Pulmonary artery endothelial cell (primary cell): ENCODE measurements around the gene ANAPC15. TPM values are rescaled to one million over a fixed set of nuclear protein-coding genes. Genes with fewer than 3 reads are reported as not detected.

Source experiments
- total RNA-seq: library from RNA; depleted of rRNA; stranded (reverse); fragments of >200 nt; gene quantifications from 2 replicates; pipeline ENCODE4 v1.2.3, GENCODE V29; 2014

ANAPC15 gene
- total RNA-seq, 1 donor from 2014 or later = 26.3 TPM

Other genes with a start within 250 kb of the ANAPC15 start
- not detected in 2 replicates for gene DEFB131B, start 234.2 kb downstream of the ANAPC15 start, total RNA-seq
- 8.3 and 9.2 TPM in 2 replicates for gene XNDC1N, start 184.1 kb downstream of the ANAPC15 start, total RNA-seq
- 86.8 and 101 TPM in 2 replicates for gene RNF121, start 183.6 kb downstream of the ANAPC15 start, total RNA-seq
- 6.1 and 8.4 TPM in 2 replicates for gene IL18BP, start 113.8 kb downstream of the ANAPC15 start, total RNA-seq
- gene NUMA1, start 32.2 kb downstream of the ANAPC15 start, total RNA-seq = 130 and 140 TPM in 2 replicates
- 2.6 and 3.5 TPM in 2 replicates for gene LRRC51, start 31.8 kb downstream of the ANAPC15 start, total RNA-seq
- 110 and 113 TPM in 2 replicates for gene LAMTOR1, start 9.4 kb downstream of the ANAPC15 start, total RNA-seq
- not detected in 2 replicates for gene TOMT, start 6.8 kb downstream of the ANAPC15 start, total RNA-seq
- not detected in 2 replicates for gene FOLR3, start 23.0 kb upstream of the ANAPC15 start, total RNA-seq
- gene FOLR1, start 79.4 kb upstream of the ANAPC15 start, total RNA-seq = not detected in 2 replicates
- gene FOLR2, start 104.1 kb upstream of the ANAPC15 start, total RNA-seq = not detected in 2 replicates
- 51.4 and 65.5 TPM in 2 replicates for gene INPPL1, start 112.1 kb upstream of the ANAPC15 start, total RNA-seq
- gene PHOX2A, start 131.5 kb upstream of the ANAPC15 start, total RNA-seq = not detected in 2 replicates